Smooth muscle cell (in vitro differentiated cells): ENCODE data around the gene TADA3. TPM values are rescaled to one million over a fixed set of nuclear protein-coding genes. Genes with fewer than 3 reads are reported as not detected.
A peak's percentile ranks its signal among the peaks of the same experiment; 100 is the strongest.

Experiments
- DNase-seq: peaks from one replicate; lab custom pipeline; 2025; ENCODE audit not compliant: unreplicated experiment; lab: John Stamatoyannopoulos, UW
- H2AFZ ChIP-seq: fragments of 200-600 bp; sonication (generic); 2 replicates; pipeline ENCODE4 v1.6.0; 2016; ENCODE audit warnings: antibody characterized with exemption, low read depth, mild to moderate bottlenecking
- H3F3A ChIP-seq: fragments of 200-600 bp; sonication (generic); 2 replicates; pipeline ENCODE4 v1.6.0; 2017; ENCODE audit warnings: antibody characterized with exemption, low read depth
- H3K27ac ChIP-seq: fragments of 200-600 bp; sonication (generic); 2 replicates; pipeline ENCODE4 v1.5.1; 2016; ENCODE audit warnings: low read depth, mild to moderate bottlenecking
- H3K27me3 ChIP-seq: fragments of 200-600 bp; sonication (generic); 2 replicates; pipeline ENCODE4 v1.6.1; 2016; ENCODE audit warnings: low read depth, mild to moderate bottlenecking
- H3K36me3 ChIP-seq: fragments of 200-600 bp; sonication (generic); 2 replicates; pipeline ENCODE4 v1.5.1; 2016; ENCODE audit warnings: low read depth
- H3K4me1 ChIP-seq: fragments of 200-600 bp; sonication (generic); 2 replicates; pipeline ENCODE4 v1.5.1; 2016; ENCODE audit warnings: low read depth
- H3K4me2 ChIP-seq: fragments of 200-600 bp; sonication (generic); 2 replicates; pipeline ENCODE4 v1.6.0; 2016; ENCODE audit warnings: mild to moderate bottlenecking
- H3K4me3 ChIP-seq: fragments of 200-600 bp; sonication (generic); 2 replicates; pipeline ENCODE4 v1.5.1; 2016; ENCODE audit warnings: mild to moderate bottlenecking
- H3K79me2 ChIP-seq: fragments of 200-600 bp; sonication (generic); 2 replicates; pipeline ENCODE4 v1.6.0; 2016; ENCODE audit warnings: low read depth, mild to moderate bottlenecking
- H3K9ac ChIP-seq: fragments of 200-600 bp; sonication (generic); 2 replicates; pipeline ENCODE4 v1.6.0; 2016; ENCODE audit warnings: low read depth
- H3K9me3 ChIP-seq: fragments of 200-600 bp; sonication (generic); replicated peaks from 2 replicates; pipeline ENCODE4 v1.5.1; 2016; ENCODE audit warnings: low read depth
- H4K20me1 ChIP-seq: fragments of 200-600 bp; sonication (generic); 2 replicates; pipeline ENCODE4 v1.6.0; 2016; ENCODE audit warnings: low read depth
- CTCF ChIP-seq: fragments of 200-600 bp; sonication (generic); IDR thresholded peaks from 2 replicates; pipeline ENCODE4 v1.5.1; 2017; ENCODE audit warnings: borderline replicate concordance, mild to moderate bottlenecking, antibody characterized with exemption; ENCODE audit not compliant: insufficient read depth, poor library complexity, severe bottlenecking
- WGBS: methylation state at CpG from one replicate; pipeline ENCODE4 v1.1.7; 2016; ENCODE audit warnings: low lambda C conversion rate; 5-methylcytosine and 5-hydroxymethylcytosine counted together
- polyA plus RNA-seq: library from polyadenylated mRNA; unstranded; fragments of >200 nt; fragmentation: Nextera tagmentation; extraction: Ambion mirVana; gene quantifications from 2 replicates; pipeline ENCODE4 v1.2.1, GENCODE V29; 2016
- total RNA-seq: library from RNA; depleted of rRNA; stranded (reverse); fragments of >200 nt; gene quantifications from 2 replicates; pipeline ENCODE4 v1.2.3, GENCODE V29; 2014

Gene TADA3
- total and polyA plus RNA-seq, 2 experiments from 2014 or later, result 51.8 to 79.6 TPM

- H3K4me2 ChIP-seq, result no peak overlapping the region
- no peaks in the 10 kb centered on the region for H3K27me3 ChIP-seq
- H3F3A ChIP-seq, result peaks cover 7% of the 10 kb centered on the region
- H3K4me3 ChIP-seq, result no peak overlapping the region
- H3K9ac ChIP-seq, result no peak overlapping the region
- no peak overlapping the region for H2AFZ ChIP-seq
- TF ChIP-seq CTCF, result no peak
- no peaks in the 10 kb centered on the region for H4K20me1 ChIP-seq
- 93% methylated on average over 6 of the region's 6 CpGs for WGBS
- no peaks in the 10 kb centered on the region for H3K9me3 ChIP-seq
- no peak overlapping the region for H3K27ac ChIP-seq
- H3K36me3 ChIP-seq, result peaks cover 2% of the 10 kb centered on the region
- peaks cover 5% of the 10 kb centered on the region for H3K4me1 ChIP-seq
- H3K79me2 ChIP-seq, result peaks cover 6% of the 10 kb centered on the region
- DNase-seq, result no peak
Measured at GRCh38 chr3:9787714-9788113, 4.6 kb downstream of the TADA3 start.

GRCh38 chr3:9786825-9787669 lies 5.2 kb downstream of the TADA3 start:
- peaks cover 6% of the 10 kb centered on the region for H3K79me2 ChIP-seq
- 93% methylated on average over 13 of the region's 13 CpGs for WGBS
- no peaks in the 10 kb centered on the region for H4K20me1 ChIP-seq
- H3K36me3 ChIP-seq, result peaks cover 2% of the 10 kb centered on the region
- H3K4me3 ChIP-seq, result no peak overlapping the region
- peak; percentile 44 for TF ChIP-seq CTCF
- H3F3A ChIP-seq, result peaks cover 7% of the 10 kb centered on the region
- DNase-seq, result no peak
- no peak overlapping the region for H3K4me2 ChIP-seq
- H3K9me3 ChIP-seq, result no peaks in the 10 kb centered on the region
- no peak overlapping the region for H3K9ac ChIP-seq
- no peaks in the 10 kb centered on the region for H3K27me3 ChIP-seq
- no peak overlapping the region for H2AFZ ChIP-seq
- no peak overlapping the region for H3K27ac ChIP-seq
- H3K4me1 ChIP-seq, result peaks cover 5% of the 10 kb centered on the region

- Histone ChIP-seq H3K36me3 (peaks cover 2% of the 10 kb centered on the region), H4K20me1 (peaks cover 1% of the 10 kb centered on the region), H3F3A (peaks cover 4% of the 10 kb centered on the region), H3K79me2 (no peaks in the 10 kb centered on the region), H3K4me1 (no peaks in the 10 kb centered on the region), H3K9me3 (no peaks in the 10 kb centered on the region), H3K27ac (no peak overlapping the region), H3K4me2 (no peak overlapping the region), H3K4me3 (no peak overlapping the region), H3K9ac (no peak overlapping the region), H2AFZ (no peak overlapping the region), H3K27me3 (no peaks in the 10 kb centered on the region)
- no peak for DNase-seq
- 95% methylated on average over 7 of the region's 7 CpGs for WGBS
- TF ChIP-seq CTCF, result no peak
Measured at GRCh38 chr3:9786209-9786739, 6.0 kb downstream of the TADA3 start.
